ENCODE results near the gene KRT13.

Gene KRT13

DNA sequence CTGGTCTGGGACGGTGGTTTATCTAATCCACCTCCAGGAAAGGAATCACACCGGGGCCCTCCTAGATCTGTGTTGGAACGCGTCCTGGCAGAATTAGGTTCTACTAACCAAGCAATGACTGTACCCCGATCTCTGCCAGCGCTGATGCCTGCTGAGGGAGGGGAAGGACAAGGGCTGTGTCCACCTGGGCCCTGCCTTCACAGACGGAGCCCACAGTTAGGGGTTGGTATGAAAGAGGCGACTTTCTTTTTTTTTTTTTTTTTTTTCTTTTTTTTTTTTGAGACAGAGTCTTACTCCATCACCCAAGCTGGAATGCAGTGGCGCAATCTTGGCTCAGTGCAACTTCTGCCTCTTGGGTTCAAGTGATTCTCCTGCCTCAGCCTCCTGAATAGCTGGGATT, 32.6 kb upstream of the KRT13 start:
- TF ChIP-seq, protein P1, sequence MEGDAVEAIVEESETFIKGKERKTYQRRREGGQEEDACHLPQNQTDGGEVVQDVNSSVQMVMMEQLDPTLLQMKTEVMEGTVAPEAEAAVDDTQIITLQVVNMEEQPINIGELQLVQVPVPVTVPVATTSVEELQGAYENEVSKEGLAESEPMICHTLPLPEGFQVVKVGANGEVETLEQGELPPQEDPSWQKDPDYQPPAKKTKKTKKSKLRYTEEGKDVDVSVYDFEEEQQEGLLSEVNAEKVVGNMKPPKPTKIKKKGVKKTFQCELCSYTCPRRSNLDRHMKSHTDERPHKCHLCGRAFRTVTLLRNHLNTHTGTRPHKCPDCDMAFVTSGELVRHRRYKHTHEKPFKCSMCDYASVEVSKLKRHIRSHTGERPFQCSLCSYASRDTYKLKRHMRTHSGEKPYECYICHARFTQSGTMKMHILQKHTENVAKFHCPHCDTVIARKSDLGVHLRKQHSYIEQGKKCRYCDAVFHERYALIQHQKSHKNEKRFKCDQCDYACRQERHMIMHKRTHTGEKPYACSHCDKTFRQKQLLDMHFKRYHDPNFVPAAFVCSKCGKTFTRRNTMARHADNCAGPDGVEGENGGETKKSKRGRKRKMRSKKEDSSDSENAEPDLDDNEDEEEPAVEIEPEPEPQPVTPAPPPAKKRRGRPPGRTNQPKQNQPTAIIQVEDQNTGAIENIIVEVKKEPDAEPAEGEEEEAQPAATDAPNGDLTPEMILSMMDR (IDR thresholded peaks at IDR 0.05; ENCODE audit: extremely low read depth, missing control alignments): no peak
- no peak for DNase-seq (ENCODE audit: low spot score)

DNA sequence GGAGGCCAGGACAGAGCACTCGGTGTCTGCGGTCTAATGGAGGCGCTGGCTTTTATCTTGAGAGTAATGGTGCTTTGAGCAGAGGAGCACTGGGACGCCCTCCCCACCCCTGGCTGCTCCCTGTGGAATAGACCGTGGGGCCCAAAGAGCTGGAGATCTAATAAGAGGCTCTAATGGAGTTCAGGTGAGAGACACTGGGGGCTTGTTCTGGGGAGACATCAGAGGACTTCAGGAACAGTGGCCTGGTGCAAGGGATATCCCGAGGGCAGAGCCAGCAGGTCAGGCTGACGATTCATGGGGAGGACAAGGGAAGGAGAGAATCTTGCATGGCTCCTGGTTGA, 32.2 kb upstream of the KRT13 start:
- TF ChIP-seq, protein P1 (IDR thresholded peaks at IDR 0.05; ENCODE audit: extremely low read depth, missing control alignments): no peak
- DNase-seq (ENCODE audit: low spot score): no peak

DNA sequence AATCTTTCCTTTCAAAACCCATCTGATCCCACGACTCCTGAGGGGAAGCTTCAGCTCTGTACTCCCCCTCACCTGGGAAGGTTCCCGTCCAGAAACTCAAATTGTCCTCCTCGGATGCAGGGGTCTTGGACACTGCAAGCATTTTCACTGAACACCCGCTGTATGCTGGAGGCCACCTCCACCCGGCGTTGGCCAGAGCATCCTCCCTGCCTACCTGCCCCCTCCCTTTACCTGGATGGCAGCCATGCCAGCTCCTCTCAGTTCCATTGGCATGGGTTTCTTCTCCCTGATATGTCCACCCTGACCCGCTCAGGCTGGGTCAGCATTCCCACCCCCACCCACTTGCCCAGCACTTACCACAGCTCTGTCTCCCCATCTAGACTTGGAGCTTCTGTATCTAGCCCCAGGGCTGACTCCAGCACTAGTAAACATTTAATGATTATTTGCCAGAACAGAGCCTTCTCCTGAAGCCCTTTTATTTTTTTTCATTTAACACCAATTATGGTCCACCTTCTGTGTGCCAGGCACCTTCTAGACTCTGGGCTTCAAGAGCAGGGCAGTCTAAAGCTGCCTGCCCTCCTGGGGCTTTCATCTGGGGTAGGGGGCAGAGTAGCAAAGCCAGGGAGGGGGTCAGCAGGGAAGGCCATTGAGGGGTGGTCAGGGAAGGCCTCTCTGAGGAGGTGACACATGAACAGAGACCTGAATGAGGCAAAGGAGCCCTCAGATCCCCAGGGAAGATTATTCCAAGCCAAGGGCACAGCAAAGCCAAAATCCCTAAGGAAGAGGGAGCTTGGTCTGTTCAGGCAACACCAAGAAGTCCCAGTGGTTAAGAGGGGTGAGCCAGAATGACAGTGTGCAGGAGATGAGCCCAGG, 31.6 kb upstream of the KRT13 start:
- TF ChIP-seq, protein P1 (IDR thresholded peaks at IDR 0.05; ENCODE audit: extremely low read depth, missing control alignments): no peak

DNA sequence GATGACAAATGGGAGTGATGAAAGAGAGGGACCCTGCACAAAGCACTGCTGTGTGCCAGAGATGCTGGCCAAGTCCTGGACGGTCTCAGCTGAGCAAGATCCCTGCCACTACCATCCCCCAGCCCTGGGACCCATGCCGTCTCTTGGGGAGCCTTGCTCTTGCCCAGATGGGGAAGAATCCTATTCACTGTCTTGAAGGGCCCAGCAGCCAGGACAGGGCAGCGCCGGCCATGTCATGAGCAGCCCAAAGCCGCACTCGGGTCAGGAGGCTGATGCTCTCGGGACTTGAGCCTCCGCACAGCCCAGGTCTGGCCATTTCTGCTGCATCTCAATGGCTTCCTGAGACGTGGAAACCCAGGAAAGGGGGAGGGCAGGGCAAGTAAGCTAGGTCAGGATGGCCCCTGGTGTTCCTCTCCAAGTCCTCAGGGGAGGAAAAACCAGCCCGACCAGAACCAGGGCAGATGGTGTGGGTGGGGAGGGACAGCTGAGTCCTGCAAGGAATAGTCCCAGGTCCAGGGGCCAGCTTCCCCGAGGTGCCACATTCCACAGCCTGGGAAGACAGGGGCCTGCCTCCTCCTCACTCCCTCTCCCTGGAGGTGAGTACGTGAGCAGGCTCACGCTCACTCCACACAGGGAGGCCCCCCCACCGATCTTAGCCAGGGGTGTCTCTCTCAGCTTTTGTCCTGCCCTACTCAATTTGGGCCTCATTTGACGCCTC, 30.5 kb upstream of the KRT13 start:
- no peak for DNase-seq (ENCODE audit: low spot score)
- TF ChIP-seq, protein P1 (IDR thresholded peaks at IDR 0.05; ENCODE audit: extremely low read depth, missing control alignments): no peak

More for the DNA sequence above, 31.6 kb upstream of the KRT13 start:
- no peak for DNase-seq (ENCODE audit: low spot score)

DNA sequence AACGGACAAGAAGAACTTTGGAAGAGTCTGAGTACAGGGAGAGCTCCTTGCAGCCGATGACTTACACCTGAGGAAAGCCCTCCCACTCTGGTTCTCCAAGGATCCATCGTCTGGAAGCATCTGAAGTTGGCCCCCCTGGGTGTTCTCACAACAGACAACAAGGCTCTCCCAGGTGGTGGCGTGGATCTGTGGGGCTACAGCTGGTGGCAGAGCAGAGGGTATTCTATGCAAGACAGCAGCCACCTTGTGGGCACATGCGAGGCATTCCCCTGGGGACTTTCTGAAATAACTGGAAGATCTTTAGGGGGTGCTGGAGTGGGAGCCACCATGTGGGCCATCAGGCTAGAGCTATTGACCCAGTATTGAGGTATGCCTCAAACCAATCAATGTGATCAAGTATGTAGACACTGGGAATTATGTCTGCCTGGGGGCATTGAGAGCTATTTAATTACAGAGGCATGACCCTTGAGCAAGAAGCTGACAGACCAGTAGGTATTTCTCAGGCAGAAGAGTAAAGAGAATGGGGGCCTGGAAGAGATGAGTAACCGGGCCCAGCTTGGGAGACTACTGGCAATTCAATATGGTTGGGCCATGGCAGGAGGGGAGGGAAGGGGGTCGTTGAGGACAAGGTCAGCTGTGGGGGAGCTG, 29.6 kb upstream of the KRT13 start:
- TF ChIP-seq, protein P1 (IDR thresholded peaks at IDR 0.05; ENCODE audit: extremely low read depth, missing control alignments): no peak
- DNase-seq (ENCODE audit: low spot score): no peak

DNA sequence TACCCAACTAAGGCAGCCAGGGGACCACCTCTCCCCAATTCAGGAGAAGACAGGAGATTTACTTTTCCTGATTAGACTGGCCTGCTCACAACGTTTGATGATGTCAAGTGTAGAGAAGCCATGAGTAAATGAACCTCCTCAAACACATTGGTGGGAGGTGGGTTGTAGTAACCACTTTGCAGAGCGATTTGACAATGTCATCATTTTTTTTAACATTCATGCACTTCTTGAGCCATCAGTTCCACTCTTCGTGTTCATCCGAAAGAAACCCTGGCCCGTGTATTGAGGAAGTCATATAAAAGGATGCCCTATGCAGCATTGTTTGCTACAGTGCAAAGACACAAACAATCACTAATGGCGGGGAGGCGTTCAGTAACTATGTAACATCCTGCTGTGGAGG, 28.2 kb upstream of the KRT13 start:
- TF ChIP-seq, protein P1 (IDR thresholded peaks at IDR 0.05; ENCODE audit: extremely low read depth, missing control alignments): no peak
- no peak for DNase-seq (ENCODE audit: low spot score)
